ENCODE results near the gene CLDN19. TPM values are rescaled to one million over a fixed set of nuclear protein-coding genes. Genes with fewer than 3 reads are reported as not detected.
"Not testable (repeated sequence)": the region's sequence is repeated elsewhere in the genome, so short reads cannot be mapped to it uniquely, and the experiment has no call there.

CLDN19 gene
- polyA plus RNA-seq, 2 of the 4 experiments (the other 2 are of a cell fraction) = 0.03 TPM; not detected in 1

DNA sequence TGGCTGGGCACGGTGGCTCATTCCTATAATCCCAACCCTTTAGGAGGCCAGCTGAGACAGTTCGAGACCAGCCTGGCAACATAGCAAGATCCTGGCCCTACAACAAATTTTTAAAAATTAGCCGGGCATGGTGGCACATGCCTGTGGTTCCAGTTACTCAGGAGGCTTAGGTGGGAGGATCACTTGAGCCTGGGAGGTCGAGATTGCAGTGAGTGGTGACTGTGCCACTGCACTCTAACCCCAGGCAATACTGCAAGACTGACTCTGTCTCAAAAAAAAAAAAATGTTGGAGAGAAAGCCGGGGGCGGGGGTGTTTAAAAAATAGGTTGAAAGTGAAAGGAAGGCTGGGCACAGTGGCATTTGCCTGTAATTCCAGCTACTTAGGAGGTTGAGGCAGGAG is 16.5 kb downstream of the CLDN19 start:
- ATAC-seq = no peak
- POLR2A ChIA-PET = no interaction called here
- H3K27ac ChIP-seq = no peak overlapping the region
- H3K4me2 ChIP-seq = no peak overlapping the region
- CTCF ChIA-PET = interaction anchor here (1.0 kb wide), 1 partner anchor 23 kb away, joined by 3 read pairs; no protein-coding TSS in a partner anchor
- TF ChIP-seq PHF8 (IDR thresholded peaks at IDR 0.05; ENCODE audit: borderline replicate concordance, low read depth) (no peak), POLR2A (IDR thresholded peaks at IDR 0.05; ENCODE audit: low read length) (no peak), EHF (CRISPR knock-in tag; IDR thresholded peaks at IDR 0.05) (no peak), FOSL2 (IDR thresholded peaks at IDR 0.05) (no peak), FOSL2 (CRISPR knock-in tag; IDR thresholded peaks at IDR 0.05) (no peak), POLR2AphosphoS2 (conservative IDR thresholded peaks at IDR 0.05; ENCODE audit: low read length) (no peak), CBX2 (IDR thresholded peaks at IDR 0.05; ENCODE audit: borderline replicate concordance, low read depth) (no peak), EHMT2 (IDR thresholded peaks at IDR 0.05; ENCODE audit: low read depth) (no peak)
- TF ChIP-seq, protein P1, sequence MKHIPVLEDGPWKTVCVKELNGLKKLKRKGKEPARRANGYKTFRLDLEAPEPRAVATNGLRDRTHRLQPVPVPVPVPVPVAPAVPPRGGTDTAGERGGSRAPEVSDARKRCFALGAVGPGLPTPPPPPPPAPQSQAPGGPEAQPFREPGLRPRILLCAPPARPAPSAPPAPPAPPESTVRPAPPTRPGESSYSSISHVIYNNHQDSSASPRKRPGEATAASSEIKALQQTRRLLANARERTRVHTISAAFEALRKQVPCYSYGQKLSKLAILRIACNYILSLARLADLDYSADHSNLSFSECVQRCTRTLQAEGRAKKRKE (CRISPR knock-in tag; IDR thresholded peaks at IDR 0.05; ENCODE audit: low read depth) = no peak
- TF ChIP-seq, protein P2, sequence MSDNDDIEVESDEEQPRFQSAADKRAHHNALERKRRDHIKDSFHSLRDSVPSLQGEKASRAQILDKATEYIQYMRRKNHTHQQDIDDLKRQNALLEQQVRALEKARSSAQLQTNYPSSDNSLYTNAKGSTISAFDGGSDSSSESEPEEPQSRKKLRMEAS (IDR thresholded peaks at IDR 0.05) = no peak
- no peak for DNase-seq (ENCODE audit: low read depth in 1 of 2, low spot score in 1 of 2)
- H3K4me3 ChIP-seq = no peak overlapping the region
- no peaks in the 10 kb centered on the region for H3K9me3 ChIP-seq
- no peak for FAIRE-seq
- WGBS (ENCODE audit: missing lambda C conversion rate) = 78% methylated on average over 5 of the region's 6 CpGs
- H3K4me1 ChIP-seq = no peaks in the 10 kb centered on the region

DNA sequence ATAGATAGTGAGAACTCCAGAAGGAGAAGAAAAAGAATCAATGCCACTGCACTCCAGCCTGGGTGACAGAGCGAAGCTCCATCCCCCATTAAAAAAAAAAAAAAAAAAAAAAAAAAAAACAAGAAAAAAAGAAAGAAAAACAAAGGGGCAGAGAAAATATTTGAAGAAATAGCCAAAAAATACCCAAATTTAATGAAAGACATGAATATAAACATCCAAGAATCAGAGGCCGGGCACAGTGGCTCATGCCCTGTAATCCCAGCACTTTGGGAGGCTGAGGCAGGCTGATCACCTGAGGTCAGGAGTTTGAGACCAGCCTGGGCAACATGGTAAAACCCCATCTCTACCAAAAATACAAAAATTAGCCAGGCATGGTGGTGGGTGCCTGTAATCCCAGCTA is 17.6 kb downstream of the CLDN19 start:
- DNase-seq (ENCODE audit: low read depth in 1 of 2, low spot score in 1 of 2); H3K4me2 ChIP-seq; H3K9me3 ChIP-seq; FAIRE-seq; H3K4me1 ChIP-seq; ATAC-seq; CTCF ChIA-PET; H3K27ac ChIP-seq; POLR2A ChIA-PET; H3K4me3 ChIP-seq: not testable (repeated sequence)
- 97% methylated on average over 2 of the region's 2 CpGs for WGBS (ENCODE audit: missing lambda C conversion rate)

DNA sequence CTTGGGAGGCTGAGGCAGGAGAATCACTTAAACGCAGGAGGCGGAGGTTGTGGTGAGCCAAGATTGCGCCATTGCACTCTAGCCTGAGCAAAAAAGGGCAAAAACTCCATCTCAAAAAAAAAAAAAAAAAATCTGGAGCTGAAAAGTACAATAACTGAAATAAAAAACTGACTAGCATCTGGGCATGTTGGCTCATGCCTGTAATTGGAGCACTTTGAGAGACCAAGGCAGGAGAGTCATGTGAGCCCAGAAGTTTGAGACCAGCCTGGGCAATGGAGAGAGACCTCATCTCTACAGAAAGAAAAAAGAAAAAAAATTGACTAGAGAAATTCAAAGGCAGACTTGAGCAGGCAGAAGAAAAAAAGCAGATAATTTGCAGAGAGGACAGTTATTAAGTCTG is 18.1 kb downstream of the CLDN19 start:
- no peak for TF ChIP-seq NFE2L2 (conservative IDR thresholded peaks at IDR 0.05; ENCODE audit: low read length)
- no peak for TF ChIP-seq EHMT2 (IDR thresholded peaks at IDR 0.05; ENCODE audit: low read depth)
- TF ChIP-seq JUN (IDR thresholded peaks at IDR 0.05) = no peak
- TF ChIP-seq, protein P3, sequence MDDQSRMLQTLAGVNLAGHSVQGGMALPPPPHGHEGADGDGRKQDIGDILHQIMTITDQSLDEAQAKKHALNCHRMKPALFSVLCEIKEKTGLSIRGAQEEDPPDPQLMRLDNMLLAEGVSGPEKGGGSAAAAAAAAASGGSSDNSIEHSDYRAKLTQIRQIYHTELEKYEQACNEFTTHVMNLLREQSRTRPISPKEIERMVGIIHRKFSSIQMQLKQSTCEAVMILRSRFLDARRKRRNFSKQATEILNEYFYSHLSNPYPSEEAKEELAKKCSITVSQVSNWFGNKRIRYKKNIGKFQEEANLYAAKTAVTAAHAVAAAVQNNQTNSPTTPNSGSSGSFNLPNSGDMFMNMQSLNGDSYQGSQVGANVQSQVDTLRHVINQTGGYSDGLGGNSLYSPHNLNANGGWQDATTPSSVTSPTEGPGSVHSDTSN (IDR thresholded peaks at IDR 0.05) = no peak
- no peak for TF ChIP-seq POLR2A (IDR thresholded peaks at IDR 0.05; ENCODE audit: low read length)
- TF ChIP-seq JUNB (IDR thresholded peaks at IDR 0.05) = no peak
- TF ChIP-seq, protein P4, sequence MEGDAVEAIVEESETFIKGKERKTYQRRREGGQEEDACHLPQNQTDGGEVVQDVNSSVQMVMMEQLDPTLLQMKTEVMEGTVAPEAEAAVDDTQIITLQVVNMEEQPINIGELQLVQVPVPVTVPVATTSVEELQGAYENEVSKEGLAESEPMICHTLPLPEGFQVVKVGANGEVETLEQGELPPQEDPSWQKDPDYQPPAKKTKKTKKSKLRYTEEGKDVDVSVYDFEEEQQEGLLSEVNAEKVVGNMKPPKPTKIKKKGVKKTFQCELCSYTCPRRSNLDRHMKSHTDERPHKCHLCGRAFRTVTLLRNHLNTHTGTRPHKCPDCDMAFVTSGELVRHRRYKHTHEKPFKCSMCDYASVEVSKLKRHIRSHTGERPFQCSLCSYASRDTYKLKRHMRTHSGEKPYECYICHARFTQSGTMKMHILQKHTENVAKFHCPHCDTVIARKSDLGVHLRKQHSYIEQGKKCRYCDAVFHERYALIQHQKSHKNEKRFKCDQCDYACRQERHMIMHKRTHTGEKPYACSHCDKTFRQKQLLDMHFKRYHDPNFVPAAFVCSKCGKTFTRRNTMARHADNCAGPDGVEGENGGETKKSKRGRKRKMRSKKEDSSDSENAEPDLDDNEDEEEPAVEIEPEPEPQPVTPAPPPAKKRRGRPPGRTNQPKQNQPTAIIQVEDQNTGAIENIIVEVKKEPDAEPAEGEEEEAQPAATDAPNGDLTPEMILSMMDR (IDR thresholded peaks at IDR 0.05) = no peak
- no peak for TF ChIP-seq RFX5 (IDR thresholded peaks at IDR 0.05)
- TF ChIP-seq, protein P5, sequence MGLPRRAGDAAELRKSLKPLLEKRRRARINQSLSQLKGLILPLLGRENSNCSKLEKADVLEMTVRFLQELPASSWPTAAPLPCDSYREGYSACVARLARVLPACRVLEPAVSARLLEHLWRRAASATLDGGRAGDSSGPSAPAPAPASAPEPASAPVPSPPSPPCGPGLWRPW (IDR thresholded peaks at IDR 0.05) = no peak
- TF ChIP-seq, protein P6, sequence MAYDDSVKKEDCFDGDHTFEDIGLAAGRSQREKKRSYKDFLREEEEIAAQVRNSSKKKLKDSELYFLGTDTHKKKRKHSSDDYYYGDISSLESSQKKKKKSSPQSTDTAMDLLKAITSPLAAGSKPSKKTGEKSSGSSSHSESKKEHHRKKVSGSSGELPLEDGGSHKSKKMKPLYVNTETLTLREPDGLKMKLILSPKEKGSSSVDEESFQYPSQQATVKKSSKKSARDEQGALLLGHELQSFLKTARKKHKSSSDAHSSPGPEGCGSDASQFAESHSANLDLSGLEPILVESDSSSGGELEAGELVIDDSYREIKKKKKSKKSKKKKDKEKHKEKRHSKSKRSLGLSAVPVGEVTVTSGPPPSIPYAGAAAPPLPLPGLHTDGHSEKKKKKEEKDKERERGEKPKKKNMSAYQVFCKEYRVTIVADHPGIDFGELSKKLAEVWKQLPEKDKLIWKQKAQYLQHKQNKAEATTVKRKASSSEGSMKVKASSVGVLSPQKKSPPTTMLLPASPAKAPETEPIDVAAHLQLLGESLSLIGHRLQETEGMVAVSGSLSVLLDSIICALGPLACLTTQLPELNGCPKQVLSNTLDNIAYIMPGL (CRISPR knock-in tag; IDR thresholded peaks at IDR 0.05; ENCODE audit: borderline replicate concordance) = no peak
- no peak for FAIRE-seq
- H3K4me1 ChIP-seq = no peaks in the 10 kb centered on the region
- no peak overlapping the region for H3K4me2 ChIP-seq
- no peak for ATAC-seq
- no peak overlapping the region for H3K27ac ChIP-seq
- DNase-seq (ENCODE audit: low read depth in 1 of 2, low spot score in 1 of 2) = no peak
- 100% methylated on average over 3 of the region's 3 CpGs for WGBS (ENCODE audit: missing lambda C conversion rate)
- H3K4me3 ChIP-seq = no peak overlapping the region
- no peaks in the 10 kb centered on the region for H3K9me3 ChIP-seq
- POLR2A ChIA-PET = no interaction called here
- CTCF ChIA-PET = no interaction called here

All from A549 (cell line).